MM.1S (cell line): ENCODE data around the gene TMPRSS7.

ENCODE experiments used
- CTCF ChIP-seq: fragments of 300-600 bp; sonication (generic); IDR thresholded peaks from 2 replicates; pipeline ENCODE4 v1.5.1; 2016; ENCODE audit warnings: antibody characterized with exemption, low read length, mixed read lengths
- EZH2 ChIP-seq: fragments of 300-600 bp; sonication (generic); optimal IDR thresholded peaks from 2 replicates; pipeline ENCODE3; 2017; ENCODE audit warnings: low read depth, mild to moderate bottlenecking, antibody characterized with exemption, low read length, mixed read lengths
- EZH2phosphoT487 ChIP-seq: fragments of 300-600 bp; sonication (generic); IDR thresholded peaks from 2 replicates; pipeline ENCODE4 v1.6.1; 2018; ENCODE audit warnings: antibody characterized with exemption, low read length

GRCh38 chr3:112124907-112125607, 90.5 kb downstream of the TMPRSS7 start:
- TF ChIP-seq CTCF (no peak), EZH2 (no peak), EZH2phosphoT487 (no peak)
